Endometrial microvascular endothelial cells (primary cell): ENCODE data around the gene SORCS3. TPM values are rescaled to one million over a fixed set of nuclear protein-coding genes. Genes with fewer than 3 reads are reported as not detected.

Source experiments
- in situ Hi-C: cut with HindIII; loops from 2 replicates; pipeline ENCODE4 v1.10.0; 2017; ENCODE audit warnings: low sequenced_read_pairs, low pct_unique_long_range_greater_than_20kb; ENCODE audit errors: inconsistent ontology term
- total RNA-seq: library from RNA; depleted of rRNA; stranded (reverse); fragments of >200 nt; gene quantifications from one replicate; pipeline ENCODE4 v1.2.3, GENCODE V29; 2015; ENCODE audit errors: inconsistent ontology term

SORCS3 gene
- total RNA-seq, 1 donor from 2014 or later: not detected

- in situ Hi-C loops: no loop called here
Measured at GRCh38 chr10:104928734-104929133, 287.6 kb downstream of the SORCS3 start.

- in situ Hi-C loops: no loop called here
Measured at GRCh38 chr10:104931612-104932134, 290.6 kb downstream of the SORCS3 start.

GRCh38 chr10:104935656-104936055 lies 294.6 kb downstream of the SORCS3 start:
- in situ Hi-C loops: no loop called here

GRCh38 chr10:104937567-104937966 lies 296.5 kb downstream of the SORCS3 start:
- in situ Hi-C loops: no loop called here

- in situ Hi-C loops: no loop called here
Measured at GRCh38 chr10:104938031-104938430, 296.9 kb downstream of the SORCS3 start.

- in situ Hi-C loops: no loop called here
Measured at GRCh38 chr10:104941662-104942061, 300.6 kb downstream of the SORCS3 start.

- in situ Hi-C loops: no loop called here
Measured at GRCh38 chr10:104947314-104947713, 306.2 kb downstream of the SORCS3 start.

- in situ Hi-C loops: no loop called here
Measured at GRCh38 chr10:104957178-104957841, 316.2 kb downstream of the SORCS3 start.

- in situ Hi-C loops: no loop called here
Measured at GRCh38 chr10:104966563-104967297, 325.6 kb downstream of the SORCS3 start.

GRCh38 chr10:104980368-104980767 lies 339.3 kb downstream of the SORCS3 start:
- in situ Hi-C loops: no loop called here

GRCh38 chr10:104981995-104982394 lies 340.9 kb downstream of the SORCS3 start:
- in situ Hi-C loops: no loop called here

- in situ Hi-C loops: no loop called here
Measured at GRCh38 chr10:104988686-104989085, 347.6 kb downstream of the SORCS3 start.

- in situ Hi-C loops: no loop called here
Measured at GRCh38 chr10:104989880-104990279, 348.8 kb downstream of the SORCS3 start.

GRCh38 chr10:104993085-104993484 lies 352.0 kb downstream of the SORCS3 start:
- in situ Hi-C loops: no loop called here

GRCh38 chr10:105001269-105001668 lies 360.2 kb downstream of the SORCS3 start:
- in situ Hi-C loops: no loop called here

- in situ Hi-C loops: no loop called here
Measured at GRCh38 chr10:105010411-105011121, 369.5 kb downstream of the SORCS3 start.

- in situ Hi-C loops: no loop called here
Measured at GRCh38 chr10:105017116-105017515, 376.0 kb downstream of the SORCS3 start.

GRCh38 chr10:105017691-105018090 lies 376.6 kb downstream of the SORCS3 start:
- in situ Hi-C loops: no loop called here

- in situ Hi-C loops: no loop called here
Measured at GRCh38 chr10:105023211-105024111, 382.4 kb downstream of the SORCS3 start.
